KMS-11 (cell line): ENCODE results near the gene ZBTB45.

ENCODE experiments used
- H2AFZ ChIP-seq: fragments of 200-600 bp; sonication (generic); 2 replicates; pipeline ENCODE4 v1.6.1; 2016; ENCODE audit warnings: antibody characterized with exemption, mixed run types, low read depth
- H3K27ac ChIP-seq: fragments of 200-600 bp; sonication (generic); 2 replicates; pipeline ENCODE4 v1.6.1; 2016; ENCODE audit warnings: mild to moderate bottlenecking, mixed run types
- H3K27me3 ChIP-seq: fragments of 200-600 bp; sonication (generic); 2 replicates; pipeline ENCODE4 v1.6.1; 2017; ENCODE audit warnings: mild to moderate bottlenecking, low read depth, mixed run types, moderate library complexity; ENCODE audit not compliant: insufficient read depth
- H3K36me3 ChIP-seq: fragments of 200-600 bp; sonication (generic); 2 replicates; pipeline ENCODE4 v1.6.1; 2017; ENCODE audit warnings: mild to moderate bottlenecking, mixed run types; ENCODE audit not compliant: insufficient read depth
- H3K4me1 ChIP-seq: fragments of 200-600 bp; sonication (generic); 2 replicates; pipeline ENCODE4 v1.6.1; 2016; ENCODE audit warnings: mild to moderate bottlenecking, low read depth, mixed run types; ENCODE audit not compliant: poor library complexity, severe bottlenecking
- H3K4me2 ChIP-seq: fragments of 200-600 bp; sonication (generic); 2 replicates; pipeline ENCODE4 v1.7.0; 2016; ENCODE audit warnings: mild to moderate bottlenecking, mixed run types
- H3K4me3 ChIP-seq: fragments of 200-600 bp; sonication (generic); IDR thresholded peaks from 2 replicates; pipeline ENCODE4 v1.6.1; 2017; ENCODE audit warnings: low read depth, low read length, mixed read lengths; ENCODE audit not compliant: insufficient read depth
- H3K79me2 ChIP-seq: fragments of 200-600 bp; sonication (generic); 2 replicates; pipeline ENCODE4 v1.6.1; 2016; ENCODE audit warnings: low read depth, mixed run types; ENCODE audit not compliant: insufficient read depth
- H3K9ac ChIP-seq: fragments of 200-600 bp; sonication (generic); 2 replicates; pipeline ENCODE4 v1.6.1; 2016; ENCODE audit warnings: mild to moderate bottlenecking, mixed run types
- H4K20me1 ChIP-seq: fragments of 200-600 bp; sonication (generic); 2 replicates; pipeline ENCODE4 v1.6.1; 2016; ENCODE audit warnings: mild to moderate bottlenecking, mixed run types; ENCODE audit not compliant: insufficient read depth
- TF ChIP-seq, protein P1 (sequence below): fragments of 200-600 bp; sonication (generic); conservative IDR thresholded peaks from 2 replicates; pipeline ENCODE4 v1.6.1; 2017; ENCODE audit warnings: low read depth, mild to moderate bottlenecking, antibody characterized with exemption, low read length, moderate library complexity, mixed read lengths

Gene ZBTB45

GRCh38 chr19:58554494-58555368, 35.1 kb upstream of the ZBTB45 start, which contains the start of gene CHMP2A:
CHMP2A (minus strand) TSS chr19:58555105; CDS start chr19:58554212, 893 bp downstream.
- TF ChIP-seq, protein P1, sequence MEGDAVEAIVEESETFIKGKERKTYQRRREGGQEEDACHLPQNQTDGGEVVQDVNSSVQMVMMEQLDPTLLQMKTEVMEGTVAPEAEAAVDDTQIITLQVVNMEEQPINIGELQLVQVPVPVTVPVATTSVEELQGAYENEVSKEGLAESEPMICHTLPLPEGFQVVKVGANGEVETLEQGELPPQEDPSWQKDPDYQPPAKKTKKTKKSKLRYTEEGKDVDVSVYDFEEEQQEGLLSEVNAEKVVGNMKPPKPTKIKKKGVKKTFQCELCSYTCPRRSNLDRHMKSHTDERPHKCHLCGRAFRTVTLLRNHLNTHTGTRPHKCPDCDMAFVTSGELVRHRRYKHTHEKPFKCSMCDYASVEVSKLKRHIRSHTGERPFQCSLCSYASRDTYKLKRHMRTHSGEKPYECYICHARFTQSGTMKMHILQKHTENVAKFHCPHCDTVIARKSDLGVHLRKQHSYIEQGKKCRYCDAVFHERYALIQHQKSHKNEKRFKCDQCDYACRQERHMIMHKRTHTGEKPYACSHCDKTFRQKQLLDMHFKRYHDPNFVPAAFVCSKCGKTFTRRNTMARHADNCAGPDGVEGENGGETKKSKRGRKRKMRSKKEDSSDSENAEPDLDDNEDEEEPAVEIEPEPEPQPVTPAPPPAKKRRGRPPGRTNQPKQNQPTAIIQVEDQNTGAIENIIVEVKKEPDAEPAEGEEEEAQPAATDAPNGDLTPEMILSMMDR, result no peak
- no peaks in the 10 kb centered on the region for H3K27me3 ChIP-seq
- peak within 1 kb of the TSS; percentile 57; the same call in 1 of the 2 replicates for H3K9ac ChIP-seq
- peaks cover 37% of the 10 kb centered on the region for H3K4me1 ChIP-seq
- H2AFZ ChIP-seq, result peak within 1 kb of the TSS; percentile 32; the same call in 1 of the 2 replicates
- H3K27ac ChIP-seq, result peak within 1 kb of the TSS; percentile 61
- H3K4me2 ChIP-seq, result peak within 1 kb of the TSS; percentile 64
- H3K4me3 ChIP-seq, result no peak within 1 kb of the TSS
- H3K79me2 ChIP-seq, result peaks cover 29% of the 10 kb centered on the region
- H4K20me1 ChIP-seq, result no peaks in the 10 kb centered on the region; the same call in 1 of the 2 replicates
- H3K36me3 ChIP-seq, result peaks cover 17% of the 10 kb centered on the region; the same call in 1 of the 2 replicates

- no peak overlapping the region for H3K4me3 ChIP-seq
- no peaks in the 10 kb centered on the region; the same call in 1 of the 2 replicates for H4K20me1 ChIP-seq
- peak overlapping the region; percentile 56 for H3K27ac ChIP-seq
- H2AFZ ChIP-seq, result no peak overlapping the region
- peaks cover 36% of the 10 kb centered on the region for H3K79me2 ChIP-seq
- H3K4me1 ChIP-seq, result peaks cover 35% of the 10 kb centered on the region
- no peaks in the 10 kb centered on the region for H3K27me3 ChIP-seq
- H3K36me3 ChIP-seq, result peaks cover 19% of the 10 kb centered on the region; the same call in 1 of the 2 replicates
- peak overlapping the region; percentile 57; the same call in 1 of the 2 replicates for H3K9ac ChIP-seq
- TF ChIP-seq, protein P1, result no peak
- peak overlapping the region; percentile 64 for H3K4me2 ChIP-seq
Measured at GRCh38 chr19:58553799-58554493, 34.3 kb upstream of the ZBTB45 start.

GRCh38 chr19:58552655-58553054, 33.0 kb upstream of the ZBTB45 start:
- Histone ChIP-seq H3K4me3 (no peak overlapping the region), H3K9ac (no peak overlapping the region), H3K36me3 (peaks cover 25% of the 10 kb centered on the region; the same call in 1 of the 2 replicates), H2AFZ (no peak overlapping the region), H4K20me1 (peaks cover 6% of the 10 kb centered on the region; the same call in 1 of the 2 replicates), H3K4me2 (no peak overlapping the region; the same call in 1 of the 2 replicates), H3K79me2 (peaks cover 43% of the 10 kb centered on the region), H3K4me1 (peaks cover 35% of the 10 kb centered on the region), H3K27ac (no peak overlapping the region), H3K27me3 (no peaks in the 10 kb centered on the region)
- TF ChIP-seq, protein P1, result no peak

DNA sequence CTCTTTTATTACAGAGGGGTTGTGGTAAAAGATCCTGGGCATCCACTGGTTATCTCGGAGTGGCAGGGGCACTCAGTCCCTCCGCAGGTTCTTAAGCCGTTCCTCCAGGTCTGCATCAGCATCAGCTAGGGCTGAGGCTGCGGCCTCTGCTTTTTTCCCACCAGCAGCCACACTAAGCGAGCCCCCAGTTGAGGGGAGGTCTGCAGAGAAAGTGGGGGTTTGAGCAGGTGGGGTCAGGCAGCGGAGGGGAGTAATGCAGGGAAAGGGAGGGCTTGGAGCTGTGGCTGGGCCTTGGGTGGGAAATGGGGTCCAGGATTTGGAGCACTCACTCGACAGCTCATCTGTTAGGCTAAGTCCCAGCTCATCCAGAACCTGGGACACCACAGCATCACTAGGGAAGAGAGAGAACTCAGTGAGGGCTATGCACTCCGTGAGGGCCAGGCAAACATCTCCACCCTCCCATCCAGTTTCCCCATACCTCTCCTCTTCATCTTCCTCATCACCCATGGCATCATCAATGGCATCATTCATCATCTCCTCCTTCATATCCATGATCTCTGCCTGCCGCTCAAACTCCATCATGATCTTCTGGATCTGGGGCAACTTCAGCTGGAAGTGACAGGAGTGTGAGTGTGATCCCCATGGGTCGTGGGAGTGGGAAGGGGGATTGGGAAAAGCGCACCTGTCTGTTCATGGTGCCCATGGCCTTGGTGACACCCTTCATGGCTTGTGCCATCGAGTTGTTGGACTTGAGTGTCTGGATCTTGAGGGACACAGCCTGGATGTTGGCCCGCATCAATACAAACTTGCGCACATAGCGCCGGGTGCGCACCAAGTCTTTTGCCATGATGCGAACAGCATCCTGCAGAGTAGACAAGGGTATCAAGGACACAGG, 32.2 kb upstream of the ZBTB45 start:
- TF ChIP-seq, protein P1, result no peak
- peaks cover 30% of the 10 kb centered on the region for H3K4me1 ChIP-seq
- H2AFZ ChIP-seq, result no peak overlapping the region
- no peak overlapping the region for H3K4me3 ChIP-seq
- H3K4me2 ChIP-seq, result no peak overlapping the region
- H3K79me2 ChIP-seq, result peaks cover 43% of the 10 kb centered on the region
- H4K20me1 ChIP-seq, result peaks cover 6% of the 10 kb centered on the region
- H3K36me3 ChIP-seq, result peaks cover 26% of the 10 kb centered on the region; the same call in 1 of the 2 replicates
- no peaks in the 10 kb centered on the region for H3K27me3 ChIP-seq
- no peak overlapping the region for H3K9ac ChIP-seq
- H3K27ac ChIP-seq, result no peak overlapping the region
